GM18526 (cell line): ENCODE measurements around the gene MLF2.

Source experiments
- POLR2A ChIP-seq: IDR thresholded peaks from 3 replicates; pipeline ENCODE4 v1.6.1; 2011; ENCODE audit not compliant: insufficient read length; ENCODE audit errors: extremely low read depth

The MLF2 gene

GRCh38 chr12:6771509-6772330, 18.8 kb upstream of the MLF2 start:
- TF ChIP-seq POLR2A, result no peak

DNA sequence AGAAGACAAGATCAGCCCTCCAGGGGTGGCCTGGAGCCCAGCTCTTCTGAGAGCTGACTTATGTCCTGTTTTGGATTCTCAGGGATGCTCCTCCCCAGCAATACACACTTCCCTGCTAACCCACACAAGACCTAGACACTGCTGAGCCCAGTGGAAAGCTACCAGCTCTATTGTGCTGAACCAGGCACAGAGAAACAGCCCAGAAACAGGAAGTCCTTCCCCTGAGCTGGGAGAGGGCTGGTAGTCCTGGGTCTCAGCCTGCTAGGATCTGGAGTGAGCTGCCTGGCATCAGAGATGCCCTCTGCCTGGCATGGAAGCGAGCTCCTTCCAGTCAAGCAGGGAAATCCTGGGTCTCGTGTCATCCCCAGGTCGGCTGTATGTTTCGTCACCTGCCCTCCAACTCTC, 18.2 kb upstream of the MLF2 start:
- no peak for TF ChIP-seq POLR2A

GRCh38 chr12:6770600-6770999, 17.7 kb upstream of the MLF2 start:
- no peak for TF ChIP-seq POLR2A

GRCh38 chr12:6770094-6770493, 17.2 kb upstream of the MLF2 start:
- no peak for TF ChIP-seq POLR2A

- no peak for TF ChIP-seq POLR2A
Observed at GRCh38 chr12:6769666-6770065, 16.7 kb upstream of the MLF2 start.

DNA sequence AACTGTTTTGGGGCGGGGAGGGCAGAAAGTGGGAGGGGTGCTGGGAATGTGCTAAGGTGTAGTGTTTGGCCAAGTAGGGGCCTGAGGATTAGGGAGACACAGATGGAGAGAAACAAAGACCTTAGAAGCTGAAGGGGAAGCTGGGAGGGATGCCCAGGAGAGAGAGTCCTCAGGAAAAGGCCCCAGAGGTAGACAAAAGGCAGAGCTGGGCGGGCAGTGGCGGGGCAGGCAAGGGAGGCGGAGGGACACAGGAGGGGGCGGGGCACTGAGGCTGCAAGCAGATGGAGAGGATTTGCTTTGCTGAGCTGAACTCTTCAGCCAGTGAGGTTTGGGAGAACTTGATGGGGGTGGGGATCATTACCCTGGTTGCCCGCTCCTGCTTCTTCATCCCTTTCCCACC, 16.0 kb upstream of the MLF2 start:
- TF ChIP-seq POLR2A, result no peak

GRCh38 chr12:6768437-6768914, 15.5 kb upstream of the MLF2 start:
- no peak for TF ChIP-seq POLR2A

DNA sequence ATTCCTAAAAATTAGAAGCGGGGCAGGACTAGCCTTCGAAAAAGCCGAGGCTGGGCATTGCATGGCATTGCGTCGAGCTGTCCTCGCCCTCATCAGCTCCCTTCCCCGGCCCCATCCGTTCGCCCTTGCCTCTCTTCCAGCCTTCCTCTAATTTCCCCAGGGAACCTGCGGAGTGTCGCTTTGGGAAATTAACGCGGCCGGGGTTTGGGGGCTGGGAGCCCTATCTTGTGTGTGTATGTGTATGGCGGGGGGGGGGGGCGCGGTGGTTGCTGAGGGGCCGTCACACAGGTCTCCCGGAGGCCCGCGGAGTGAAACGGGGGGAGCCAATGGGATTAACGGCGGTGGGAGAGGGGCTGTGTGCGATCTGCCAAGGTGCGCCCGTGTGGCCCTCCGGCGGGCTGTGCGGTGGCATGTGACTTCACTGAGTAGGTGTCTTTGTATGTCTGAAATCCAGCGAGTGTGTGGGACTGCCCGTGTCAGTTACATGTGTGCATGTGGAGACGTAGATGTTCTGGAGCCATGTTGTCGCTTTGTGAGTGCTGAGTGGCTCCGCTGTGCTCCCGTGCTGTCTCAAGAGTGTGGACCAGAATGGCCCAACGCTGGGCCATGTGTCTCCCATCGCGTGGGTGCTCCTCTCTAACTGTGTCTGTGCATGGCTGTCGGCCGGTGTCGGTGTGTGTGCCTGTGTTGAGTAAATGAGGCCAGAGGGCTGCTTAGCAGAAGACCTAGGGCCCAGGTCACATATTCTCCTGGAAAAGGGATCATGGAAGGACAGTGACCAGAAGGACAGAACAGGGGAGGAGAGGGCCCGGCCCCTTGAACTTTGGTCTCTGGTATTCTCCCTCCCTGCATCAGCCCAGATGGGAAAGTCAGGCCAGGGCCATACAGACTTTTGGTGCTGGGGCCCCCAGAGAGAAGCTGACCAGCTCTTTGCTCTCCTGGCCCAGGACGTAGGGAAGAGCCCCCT, 14.7 kb upstream of the MLF2 start:
- no peak for TF ChIP-seq POLR2A

DNA sequence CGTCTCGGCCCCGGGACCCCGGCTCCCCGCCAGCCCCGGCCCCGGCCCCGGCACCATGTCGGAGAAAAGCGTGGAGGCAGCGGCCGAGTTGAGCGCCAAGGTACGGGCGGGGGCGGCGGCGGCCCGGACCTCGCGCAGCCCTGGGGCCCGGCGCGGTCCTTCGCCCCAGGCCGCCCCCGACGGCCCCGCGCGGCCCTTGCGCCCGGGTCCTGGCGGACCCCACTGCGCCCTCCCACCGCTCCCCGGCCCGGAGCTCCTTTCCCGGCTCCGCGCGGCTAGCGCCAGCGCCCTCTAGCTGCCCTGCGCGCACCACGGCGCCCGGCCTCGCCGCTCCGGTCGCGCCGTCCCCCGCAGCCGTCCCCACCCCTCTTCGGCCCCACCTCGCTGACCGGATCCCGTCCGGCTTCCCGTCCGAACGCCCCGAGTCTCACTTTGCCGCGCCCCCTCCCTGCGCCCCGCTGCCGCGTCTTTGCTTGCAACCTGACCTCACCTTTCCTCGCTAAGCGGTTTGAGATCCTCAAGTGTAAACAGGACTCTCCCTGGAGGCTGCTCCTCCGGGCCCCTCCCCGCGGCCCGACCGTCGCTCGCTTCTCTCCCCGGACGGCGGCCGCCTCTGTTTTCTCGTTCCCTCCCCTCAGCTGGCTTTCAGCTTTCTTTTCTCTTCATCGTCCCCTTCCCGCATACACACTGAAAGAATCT, 13.9 kb upstream of the MLF2 start:
- TF ChIP-seq POLR2A, result peak; percentile 33

- TF ChIP-seq POLR2A, result peak; percentile 59
Observed at GRCh38 chr12:6765634-6766581, 13.0 kb upstream of the MLF2 start, which contains the start of gene PTMS. Gene PTMS (plus strand): TSS chr12:6766363. CDS start chr12:6766706, 343 bp downstream.

DNA sequence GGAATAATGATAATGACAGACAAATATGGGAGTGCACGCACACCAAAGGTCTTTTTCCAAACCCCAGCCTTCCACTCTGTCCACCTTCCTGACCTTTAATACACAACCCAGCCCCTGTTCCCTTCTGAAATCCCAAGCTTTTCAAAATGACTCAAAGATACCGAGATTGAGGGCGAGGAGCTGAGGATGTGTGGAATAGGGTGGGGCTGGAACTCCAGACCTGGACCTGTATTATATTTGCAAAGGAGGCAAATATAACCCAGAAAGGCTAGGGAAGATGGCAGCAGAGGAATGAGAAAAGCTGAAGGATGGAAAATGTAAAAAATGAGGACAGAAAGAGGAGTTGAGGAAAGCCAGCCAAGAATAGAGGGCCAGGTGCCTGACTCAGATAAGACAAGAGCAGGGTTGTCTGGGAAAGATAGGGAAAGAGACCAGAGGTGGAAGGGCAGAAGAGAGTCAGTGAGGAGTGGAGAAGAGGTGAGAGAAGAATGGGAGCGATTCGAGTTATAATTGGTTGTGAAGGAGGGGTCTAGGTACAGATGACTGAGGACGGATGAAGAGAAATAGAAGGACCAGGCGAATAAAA, 12.2 kb upstream of the MLF2 start:
- no peak for TF ChIP-seq POLR2A

DNA sequence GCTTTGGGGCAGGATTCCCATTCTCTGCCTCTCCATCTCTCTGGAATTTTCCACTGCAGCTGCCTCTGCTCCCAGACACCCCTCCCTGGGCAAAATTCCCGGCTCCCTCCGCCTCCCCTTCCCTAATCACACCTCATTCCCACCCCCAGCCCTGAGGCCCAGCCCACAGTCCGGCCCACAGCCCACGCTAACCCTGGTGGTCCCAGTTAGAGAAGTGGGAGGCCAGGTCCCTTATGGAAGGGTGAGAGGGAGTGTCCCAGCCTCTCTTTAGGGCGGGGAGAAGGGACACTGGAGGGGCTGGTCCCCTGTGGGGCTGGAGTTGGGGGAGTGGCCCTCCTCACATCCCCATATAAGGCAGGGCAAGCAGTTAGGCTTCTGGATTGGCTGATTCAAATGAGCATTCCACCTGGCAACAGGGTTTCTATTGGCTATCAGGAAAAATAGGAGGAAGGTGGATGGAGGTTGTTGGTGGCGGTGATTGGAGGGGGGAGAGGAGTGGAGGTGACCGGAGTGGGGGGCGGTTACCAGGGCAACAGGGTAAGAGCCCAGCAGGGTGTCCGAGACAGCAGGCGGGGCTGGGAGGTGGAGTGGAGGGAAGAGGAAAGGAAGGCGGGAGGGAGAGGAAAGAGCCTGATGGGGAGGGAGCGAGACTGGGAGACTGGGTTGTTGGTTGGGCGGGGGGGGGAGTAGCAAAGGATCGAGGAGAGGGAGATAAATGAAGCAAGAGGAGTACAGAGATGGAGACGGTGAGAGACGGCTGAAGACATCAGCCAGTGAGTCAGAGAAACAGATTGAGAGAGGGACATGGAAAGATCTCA, 11.3 kb upstream of the MLF2 start:
- TF ChIP-seq POLR2A, result no peak

DNA sequence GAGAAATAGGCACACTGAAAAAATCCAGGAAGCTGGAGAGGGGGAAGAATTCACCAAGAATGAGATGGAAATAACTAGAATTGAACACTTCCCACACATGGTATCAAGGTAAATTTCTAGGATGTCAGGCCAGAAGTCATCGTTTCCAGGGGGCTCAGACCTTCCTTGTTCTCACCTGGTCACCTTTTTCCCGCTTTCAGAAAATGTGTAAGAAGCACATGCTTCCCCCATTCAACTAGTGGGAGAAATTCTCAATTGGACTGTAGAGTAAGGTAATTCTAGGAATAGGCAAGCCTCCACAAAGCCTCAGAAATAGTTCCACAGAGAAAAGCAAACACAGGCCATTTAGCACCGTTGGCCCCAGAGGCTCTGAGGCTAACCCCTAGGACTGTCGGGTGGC, 10.4 kb upstream of the MLF2 start:
- TF ChIP-seq POLR2A, result no peak
